Colon (tissue), 2 donors: Measurements from ENCODE around the gene SDF4.
"Not testable (repeated sequence)": the region's sequence is repeated elsewhere in the genome, so short reads cannot be mapped to it uniquely, and the experiment has no call there.

Experiments used
- FAIRE-seq: peaks from 2 replicates; lab custom pipeline; 2012; peaks lifted over from hg19 to GRCh38; lab: Jason Lieb, UNC
- donor health status: control.
- donor health status: control.

SDF4 gene

GRCh38 chr1:1259540-1259939 is 27.7 kb upstream of the SDF4 start:
- FAIRE-seq, result no peak

DNA sequence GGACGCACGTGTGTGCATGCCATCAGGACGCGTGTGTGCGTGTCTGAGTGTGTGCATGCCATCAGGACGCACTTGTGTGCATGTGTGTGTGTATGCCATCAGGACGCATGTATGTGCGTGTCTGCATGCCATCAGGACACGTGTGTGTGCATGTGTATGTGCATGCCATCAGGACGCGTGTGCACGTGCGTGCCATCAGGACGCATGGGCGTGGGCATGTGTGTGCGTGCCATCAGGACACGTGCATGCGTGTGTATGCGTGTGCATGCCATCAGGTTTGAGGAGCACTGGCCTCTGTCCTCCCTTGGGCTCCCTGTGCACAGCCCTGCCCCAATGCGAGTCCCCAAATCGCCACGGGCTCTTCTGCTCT is 27.3 kb upstream of the SDF4 start:
- FAIRE-seq, result no peak

DNA sequence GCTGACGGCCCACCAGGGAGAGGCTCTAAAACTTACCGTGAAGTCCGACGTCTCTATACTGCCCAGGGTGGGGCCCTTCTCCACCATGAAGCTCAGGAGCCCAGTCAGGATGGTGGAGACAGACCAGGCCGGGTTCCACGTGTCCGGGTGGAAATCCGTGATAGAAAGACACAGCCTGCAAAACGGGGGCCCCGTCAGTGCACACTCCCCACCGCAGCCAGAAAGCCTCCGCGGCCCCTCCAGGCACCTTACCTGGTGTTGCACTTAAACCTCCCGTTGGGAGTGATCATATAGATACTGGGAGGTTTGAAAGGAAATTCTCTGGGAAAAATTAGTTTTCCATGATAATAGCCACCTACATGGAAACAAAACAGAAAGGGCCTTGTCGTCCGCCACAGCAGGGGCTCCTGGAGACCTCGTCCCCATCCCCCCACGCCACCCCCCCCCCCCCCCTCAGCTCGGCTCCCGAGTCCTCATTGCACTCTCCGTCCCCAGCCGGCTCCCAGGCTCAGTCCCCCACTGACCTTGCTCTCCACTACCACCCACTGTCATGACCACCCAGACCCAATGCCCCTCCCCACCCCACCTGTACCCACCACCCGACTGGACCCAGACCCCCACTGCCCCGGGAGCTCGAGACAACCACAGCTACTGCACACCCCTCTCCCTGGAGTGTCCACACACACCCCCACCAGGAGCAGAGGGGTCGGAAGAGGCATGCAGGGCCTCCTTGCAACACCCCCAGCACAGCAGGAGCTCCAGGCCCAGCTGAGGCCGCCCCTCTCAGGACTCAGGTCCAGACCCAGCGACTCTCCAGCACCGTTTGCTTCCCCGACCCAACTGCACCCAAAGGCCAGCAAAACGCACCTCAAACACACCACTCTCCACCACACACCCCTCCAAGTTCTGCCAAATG is 25.4 kb upstream of the SDF4 start:
- FAIRE-seq, result no peak

DNA sequence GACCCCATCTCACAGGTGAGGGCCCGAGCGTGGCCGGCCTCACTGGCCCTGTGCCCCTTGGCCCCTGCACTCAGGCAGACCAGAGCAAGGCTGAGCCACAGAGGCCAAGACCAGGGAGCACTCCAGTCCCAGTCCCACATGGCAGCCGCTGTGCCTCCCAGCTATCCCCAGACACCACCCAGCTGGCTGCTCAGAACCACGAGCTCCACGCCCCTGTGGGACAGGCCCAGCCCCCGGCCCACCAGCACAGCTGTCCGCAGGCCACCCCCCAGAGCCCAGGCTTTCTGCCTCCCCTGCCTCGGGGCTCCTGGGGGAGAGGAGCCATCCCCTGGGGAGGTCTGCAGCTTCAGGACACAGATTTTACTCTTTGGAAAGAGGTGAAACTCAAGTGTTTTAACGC is 23.8 kb upstream of the SDF4 start:
- no peak for FAIRE-seq

DNA sequence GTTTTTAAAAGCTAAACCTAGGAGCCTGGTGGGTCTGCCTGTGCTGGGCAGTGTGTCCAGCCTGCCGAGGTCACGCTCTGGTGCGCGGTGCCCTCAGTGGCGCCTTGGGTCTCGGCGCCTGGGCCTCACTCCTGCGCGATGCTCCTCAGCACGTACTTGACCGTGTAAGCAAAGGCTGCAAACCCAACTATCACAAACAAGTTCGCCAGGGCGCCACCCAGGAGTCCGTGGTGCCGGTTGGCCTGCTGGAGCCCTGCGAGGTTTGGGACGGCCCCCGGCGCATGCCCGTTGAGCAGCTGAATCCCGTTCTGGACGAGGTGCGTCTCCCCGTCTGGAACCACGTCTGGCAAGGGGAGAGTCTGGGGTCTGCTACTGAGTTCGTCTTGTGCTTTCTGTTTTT is 23.3 kb upstream of the SDF4 start:
- FAIRE-seq, result no peak

DNA sequence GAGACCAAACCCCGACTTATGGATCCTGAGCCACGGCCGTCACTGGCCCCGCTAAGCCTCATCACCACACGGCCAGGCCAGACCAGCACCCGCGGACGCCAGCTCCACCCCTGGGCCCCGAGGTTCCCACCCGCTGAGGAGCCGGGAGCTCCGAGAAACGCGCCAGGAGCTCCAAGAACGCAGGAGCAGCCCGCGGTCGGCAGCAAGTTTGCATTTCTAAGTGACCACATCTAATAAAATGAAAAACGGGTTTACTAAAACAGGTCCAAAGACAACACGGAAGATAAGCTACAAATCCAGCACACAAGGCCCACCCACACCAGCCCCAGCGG is 22.8 kb upstream of the SDF4 start:
- no peak for FAIRE-seq

GRCh38 chr1:1253972-1254666 is 22.3 kb upstream of the SDF4 start:
- no peak for FAIRE-seq

DNA sequence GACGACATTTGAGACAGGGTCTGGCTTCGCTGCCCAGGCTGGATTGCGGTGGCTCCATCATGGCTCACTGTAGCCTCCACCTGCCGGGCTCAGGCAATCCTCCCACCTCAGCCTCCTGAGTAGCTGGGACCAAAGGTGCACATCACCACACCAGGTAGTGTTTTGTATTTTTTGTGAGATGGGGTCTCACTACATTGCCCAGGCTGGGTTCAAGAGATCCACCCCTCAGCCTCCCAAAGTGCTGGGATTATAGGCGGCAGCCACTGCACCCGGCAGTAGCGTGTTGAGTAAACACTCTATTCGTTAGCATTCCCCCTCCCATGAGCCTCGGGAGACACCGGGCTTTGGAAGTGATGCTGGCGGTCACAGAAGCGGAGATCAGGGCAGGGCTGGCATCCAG is 21.5 kb upstream of the SDF4 start:
- no peak for FAIRE-seq

GRCh38 chr1:1250786-1251284 is 19.0 kb upstream of the SDF4 start:
- FAIRE-seq, result no peak

DNA sequence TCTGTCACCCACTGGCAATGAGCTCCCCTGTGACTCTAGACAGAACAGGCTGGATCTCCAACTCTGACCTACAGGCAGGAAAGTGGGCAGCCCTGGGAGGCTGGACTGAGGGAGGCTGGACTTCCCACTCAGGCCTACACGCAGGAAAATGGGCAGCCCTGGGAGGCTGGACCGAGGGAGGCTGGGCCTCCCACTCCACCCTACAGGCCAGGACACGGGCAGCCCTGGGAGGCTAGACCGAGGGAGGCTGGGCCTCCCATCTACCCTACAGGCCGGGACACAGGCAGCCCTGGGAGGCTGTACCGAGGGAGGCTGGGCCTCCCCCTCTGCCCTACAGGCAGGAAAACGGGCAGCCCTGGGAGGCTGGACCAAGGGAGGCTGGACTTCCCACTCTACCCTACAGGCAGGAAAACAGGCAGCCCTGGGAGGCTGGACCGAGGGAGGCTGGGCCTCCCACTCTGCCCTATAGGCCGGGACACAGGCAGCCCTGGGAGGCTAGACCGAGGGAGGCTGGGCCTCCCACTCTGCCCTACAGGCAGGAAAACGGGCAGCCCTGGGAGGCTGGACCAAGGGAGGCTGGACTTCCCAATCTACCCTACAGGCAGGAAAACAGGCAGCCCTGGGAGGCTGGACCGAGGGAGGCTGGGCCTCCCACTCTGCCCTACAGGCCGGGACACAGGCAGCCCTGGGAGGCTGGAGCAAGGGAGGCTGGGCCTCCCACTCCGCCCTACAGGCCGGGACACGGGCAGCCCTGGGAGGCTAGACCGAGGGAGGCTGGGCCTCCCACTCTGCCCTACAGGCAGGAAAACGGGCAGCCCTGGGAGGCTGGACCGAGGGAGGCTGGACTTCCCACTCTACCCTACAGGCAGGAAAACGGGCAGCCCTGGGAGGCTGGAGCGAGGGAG is 16.5 kb upstream of the SDF4 start:
- FAIRE-seq, result not testable (repeated sequence)

DNA sequence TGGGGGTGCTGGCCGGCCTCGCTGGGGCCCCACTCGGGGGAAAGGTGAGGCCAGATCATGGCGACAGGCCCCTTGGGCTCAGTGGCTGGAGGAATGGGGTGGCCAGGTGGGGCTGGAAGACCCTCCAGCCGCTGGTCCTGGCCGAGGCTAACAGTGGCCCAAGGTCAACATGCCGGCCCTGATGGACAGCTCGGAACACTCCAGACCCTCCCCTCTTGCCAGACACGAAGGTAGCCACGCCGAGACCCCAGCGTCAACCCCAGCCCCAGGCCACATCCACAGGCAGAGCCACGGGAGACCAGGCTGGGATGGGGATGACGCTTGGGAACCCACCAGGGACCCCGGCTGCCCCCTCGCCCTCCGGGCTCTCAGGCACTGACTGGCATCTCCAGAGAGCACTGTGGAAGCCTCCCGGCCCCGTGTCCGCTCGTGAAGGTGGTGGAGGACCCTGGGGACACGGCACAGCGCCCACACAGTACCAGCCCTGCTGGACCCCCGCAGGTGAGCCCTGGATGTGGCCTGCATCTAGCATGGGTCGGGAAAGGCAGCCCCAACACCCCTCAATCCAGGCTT is 15.6 kb upstream of the SDF4 start:
- no peak for FAIRE-seq

- no peak for FAIRE-seq
These were observed 15.0 kb upstream of the SDF4 start, which contains the start of gene C1QTNF12 for GRCh38 chr1:1246577-1247340. TSS of gene C1QTNF12 (minus strand) at chr1:1246722. CDS start at chr1:1246690, 32 bp downstream.

DNA sequence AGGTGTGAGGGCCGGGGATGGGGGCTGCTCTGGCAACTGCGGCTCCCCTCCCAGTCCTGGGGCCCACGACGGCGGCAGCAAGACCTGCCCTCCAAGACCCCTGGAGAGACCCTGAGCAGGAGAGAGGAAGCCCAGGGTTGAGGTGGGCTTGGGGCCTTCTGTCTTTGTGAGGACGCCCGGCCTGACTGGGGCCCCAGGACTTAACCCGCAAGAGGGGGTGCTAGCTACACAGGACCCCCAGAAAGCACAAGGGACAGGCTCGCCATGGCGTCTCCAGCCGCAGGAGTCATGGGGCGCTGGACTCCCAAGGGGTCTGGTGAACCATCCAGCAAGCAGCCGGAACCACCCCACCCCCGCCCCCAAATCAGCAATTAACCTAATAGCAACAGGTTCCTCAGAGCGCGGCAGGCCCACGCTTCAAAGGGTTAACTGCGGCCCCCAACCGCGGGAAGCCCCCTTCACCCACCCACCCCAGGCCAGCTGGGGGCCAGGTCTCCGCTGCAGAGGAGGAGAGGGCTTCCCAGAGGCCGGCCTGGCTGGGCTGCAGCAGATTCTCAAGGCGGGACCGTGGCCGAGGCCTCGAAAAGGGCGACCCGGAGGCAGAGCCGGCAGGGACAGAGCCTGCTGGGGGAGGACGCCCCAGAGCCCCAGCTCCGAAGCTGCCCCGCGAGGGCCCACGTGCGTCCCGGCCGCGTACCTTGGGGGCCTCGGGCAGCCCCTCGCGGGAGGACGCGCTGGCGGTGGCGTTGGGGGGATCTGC is 14.2 kb upstream of the SDF4 start:
- FAIRE-seq, result no peak

- no peak for FAIRE-seq
These were observed 13.5 kb upstream of the SDF4 start for GRCh38 chr1:1245178-1245816.

GRCh38 chr1:1244192-1244811 is 12.5 kb upstream of the SDF4 start:
- no peak for FAIRE-seq

GRCh38 chr1:1243807-1244191 is 12.0 kb upstream of the SDF4 start:
- FAIRE-seq, result no peak

DNA sequence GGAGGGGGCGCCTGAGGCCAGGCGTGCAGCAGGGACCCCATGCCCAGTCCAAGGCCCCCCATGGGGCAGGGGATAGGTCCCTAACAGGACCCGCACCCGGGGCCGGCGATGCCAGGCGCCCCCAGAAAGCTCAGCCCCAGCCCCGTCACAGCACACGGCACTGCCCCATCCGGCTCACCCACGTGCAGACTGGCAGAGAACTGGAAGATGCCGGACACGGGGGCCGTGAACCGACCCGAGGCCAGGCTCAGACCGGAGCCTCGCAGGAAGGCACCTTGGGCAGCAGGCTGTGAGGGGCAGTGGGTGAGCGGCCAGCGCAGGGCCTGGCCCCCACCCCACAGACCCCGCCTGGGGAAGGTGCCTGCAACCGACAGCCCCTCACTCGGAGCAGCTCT is 11.5 kb upstream of the SDF4 start:
- no peak for FAIRE-seq

- FAIRE-seq, result no peak
These were observed 10.9 kb upstream of the SDF4 start for GRCh38 chr1:1242461-1243265.
